HCT116 (cell line): Measurements from ENCODE around the gene PIBF1.

Experiments
- ELF1 ChIP-seq: IDR thresholded peaks from 2 replicates; pipeline ENCODE4 v1.6.1; 2012; ENCODE audit warnings: low read depth, borderline replicate concordance
- EZH2 ChIP-seq: fragments of 200-600 bp; sonication (generic); IDR thresholded peaks from 2 replicates; pipeline ENCODE4 v1.6.1; 2017; ENCODE audit warnings: antibody characterized with exemption, mixed run types
- EZH2phosphoT487 ChIP-seq: fragments of 200-600 bp; IDR thresholded peaks from 2 replicates; pipeline ENCODE4 v1.6.1; 2018; ENCODE audit warnings: antibody characterized with exemption, borderline replicate concordance
- FOSL1 ChIP-seq: IDR thresholded peaks from 2 replicates; pipeline ENCODE4 v1.6.1; 2012; ENCODE audit warnings: low read depth
- POLR2A ChIP-seq: IDR thresholded peaks from 2 replicates; pipeline ENCODE4 v1.7.0; 2011; ENCODE audit warnings: borderline replicate concordance; ENCODE audit not compliant: insufficient read depth, insufficient read length; ENCODE audit errors: extremely low read depth
- POLR2AphosphoS5 ChIP-seq: IDR thresholded peaks from 2 replicates; pipeline ENCODE4 v1.6.1; 2011; ENCODE audit warnings: mild to moderate bottlenecking, low read depth, low read length, moderate library complexity
- RAD21 ChIP-seq: IDR thresholded peaks from 2 replicates; pipeline ENCODE4 v1.6.1; 2012; ENCODE audit warnings: low read depth, mild to moderate bottlenecking
- SP1 ChIP-seq: IDR thresholded peaks from 2 replicates; pipeline ENCODE4 v1.6.1; 2012; ENCODE audit warnings: low read depth
- YY1 ChIP-seq: IDR thresholded peaks from 2 replicates; pipeline ENCODE4 v1.6.1; 2011; ENCODE audit warnings: low read length, low read depth, moderate library complexity, mild to moderate bottlenecking; ENCODE audit not compliant: insufficient replicate concordance; ENCODE audit errors: extremely low read depth
- ZNF274 ChIP-seq: fragments of 200-500 bp; sonication (Bioruptor generic); IDR thresholded peaks from 2 replicates; pipeline ENCODE4 v1.6.1; 2014; ENCODE audit warnings: mild to moderate bottlenecking, low read depth, low read length, inconsistent platforms
- TF ChIP-seq, protein P1 (sequence below): IDR thresholded peaks from 2 replicates; pipeline ENCODE4 v1.6.1; 2012; ENCODE audit warnings: low read depth
- TF ChIP-seq, protein P2 (sequence below), 3 experiments: fragments of 200-600 bp in 1 of 3; sonication (generic) in 1 of 3; IDR thresholded peaks in 2 of 3; conservative IDR thresholded peaks in 1 of 3; 2 replicates each; pipeline ENCODE4 v1.5.1; 2012 to 2017; ENCODE audit warnings: low read depth in 2 of 3, low read length in 2 of 3, antibody characterized with exemption in 1 of 3, borderline replicate concordance in 1 of 3, control low read depth in 1 of 3, mild to moderate bottlenecking in 1 of 3, mixed read lengths in 1 of 3, mixed run types in 1 of 3, moderate library complexity in 1 of 3; ENCODE audit not compliant: insufficient read depth in 1 of 3
- TF ChIP-seq, protein P3 (sequence below): IDR thresholded peaks from 2 replicates; pipeline ENCODE4 v1.6.1; 2011; ENCODE audit warnings: mild to moderate bottlenecking, low read length, moderate library complexity; ENCODE audit not compliant: insufficient replicate concordance; ENCODE audit errors: extremely low read depth

DNA sequence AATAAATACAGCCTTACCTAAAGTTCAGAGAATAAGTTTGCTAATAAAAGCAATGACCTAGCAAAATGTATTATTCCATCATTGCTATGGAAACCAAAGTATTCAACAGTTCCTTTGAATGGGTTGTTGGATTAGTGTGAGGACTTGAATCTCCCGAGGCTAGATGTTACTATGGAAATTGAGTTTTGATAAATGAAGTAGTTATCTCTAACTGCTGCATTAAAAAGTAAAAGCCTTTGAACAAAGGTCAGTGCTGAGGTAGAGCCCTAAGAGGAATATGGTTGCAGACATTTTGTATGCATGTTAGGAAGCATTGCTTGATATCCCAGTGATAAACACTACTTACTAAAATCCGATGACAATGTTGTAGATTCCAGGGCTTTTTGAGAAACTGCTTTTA lies 283.1 kb downstream of the PIBF1 start:
- TF ChIP-seq, protein P1, sequence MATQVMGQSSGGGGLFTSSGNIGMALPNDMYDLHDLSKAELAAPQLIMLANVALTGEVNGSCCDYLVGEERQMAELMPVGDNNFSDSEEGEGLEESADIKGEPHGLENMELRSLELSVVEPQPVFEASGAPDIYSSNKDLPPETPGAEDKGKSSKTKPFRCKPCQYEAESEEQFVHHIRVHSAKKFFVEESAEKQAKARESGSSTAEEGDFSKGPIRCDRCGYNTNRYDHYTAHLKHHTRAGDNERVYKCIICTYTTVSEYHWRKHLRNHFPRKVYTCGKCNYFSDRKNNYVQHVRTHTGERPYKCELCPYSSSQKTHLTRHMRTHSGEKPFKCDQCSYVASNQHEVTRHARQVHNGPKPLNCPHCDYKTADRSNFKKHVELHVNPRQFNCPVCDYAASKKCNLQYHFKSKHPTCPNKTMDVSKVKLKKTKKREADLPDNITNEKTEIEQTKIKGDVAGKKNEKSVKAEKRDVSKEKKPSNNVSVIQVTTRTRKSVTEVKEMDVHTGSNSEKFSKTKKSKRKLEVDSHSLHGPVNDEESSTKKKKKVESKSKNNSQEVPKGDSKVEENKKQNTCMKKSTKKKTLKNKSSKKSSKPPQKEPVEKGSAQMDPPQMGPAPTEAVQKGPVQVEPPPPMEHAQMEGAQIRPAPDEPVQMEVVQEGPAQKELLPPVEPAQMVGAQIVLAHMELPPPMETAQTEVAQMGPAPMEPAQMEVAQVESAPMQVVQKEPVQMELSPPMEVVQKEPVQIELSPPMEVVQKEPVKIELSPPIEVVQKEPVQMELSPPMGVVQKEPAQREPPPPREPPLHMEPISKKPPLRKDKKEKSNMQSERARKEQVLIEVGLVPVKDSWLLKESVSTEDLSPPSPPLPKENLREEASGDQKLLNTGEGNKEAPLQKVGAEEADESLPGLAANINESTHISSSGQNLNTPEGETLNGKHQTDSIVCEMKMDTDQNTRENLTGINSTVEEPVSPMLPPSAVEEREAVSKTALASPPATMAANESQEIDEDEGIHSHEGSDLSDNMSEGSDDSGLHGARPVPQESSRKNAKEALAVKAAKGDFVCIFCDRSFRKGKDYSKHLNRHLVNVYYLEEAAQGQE, result no peak
- no peak for TF ChIP-seq POLR2A
- TF ChIP-seq YY1, result no peak
- TF ChIP-seq FOSL1, result no peak
- TF ChIP-seq EZH2phosphoT487, result no peak
- TF ChIP-seq, protein P2, sequence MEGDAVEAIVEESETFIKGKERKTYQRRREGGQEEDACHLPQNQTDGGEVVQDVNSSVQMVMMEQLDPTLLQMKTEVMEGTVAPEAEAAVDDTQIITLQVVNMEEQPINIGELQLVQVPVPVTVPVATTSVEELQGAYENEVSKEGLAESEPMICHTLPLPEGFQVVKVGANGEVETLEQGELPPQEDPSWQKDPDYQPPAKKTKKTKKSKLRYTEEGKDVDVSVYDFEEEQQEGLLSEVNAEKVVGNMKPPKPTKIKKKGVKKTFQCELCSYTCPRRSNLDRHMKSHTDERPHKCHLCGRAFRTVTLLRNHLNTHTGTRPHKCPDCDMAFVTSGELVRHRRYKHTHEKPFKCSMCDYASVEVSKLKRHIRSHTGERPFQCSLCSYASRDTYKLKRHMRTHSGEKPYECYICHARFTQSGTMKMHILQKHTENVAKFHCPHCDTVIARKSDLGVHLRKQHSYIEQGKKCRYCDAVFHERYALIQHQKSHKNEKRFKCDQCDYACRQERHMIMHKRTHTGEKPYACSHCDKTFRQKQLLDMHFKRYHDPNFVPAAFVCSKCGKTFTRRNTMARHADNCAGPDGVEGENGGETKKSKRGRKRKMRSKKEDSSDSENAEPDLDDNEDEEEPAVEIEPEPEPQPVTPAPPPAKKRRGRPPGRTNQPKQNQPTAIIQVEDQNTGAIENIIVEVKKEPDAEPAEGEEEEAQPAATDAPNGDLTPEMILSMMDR (IDR thresholded peaks at IDR 0.05 in 2 of 3, conservative IDR thresholded peaks at IDR 0.05 in 1 of 3; ENCODE audit: borderline replicate concordance in 1 of 3, insufficient read depth in 1 of 3, low read depth in 2 of 3, low read length in 2 of 3), result no peak
- no peak for TF ChIP-seq POLR2AphosphoS5
- TF ChIP-seq EZH2, result no peak
- no peak for TF ChIP-seq RAD21
- TF ChIP-seq, protein P3, sequence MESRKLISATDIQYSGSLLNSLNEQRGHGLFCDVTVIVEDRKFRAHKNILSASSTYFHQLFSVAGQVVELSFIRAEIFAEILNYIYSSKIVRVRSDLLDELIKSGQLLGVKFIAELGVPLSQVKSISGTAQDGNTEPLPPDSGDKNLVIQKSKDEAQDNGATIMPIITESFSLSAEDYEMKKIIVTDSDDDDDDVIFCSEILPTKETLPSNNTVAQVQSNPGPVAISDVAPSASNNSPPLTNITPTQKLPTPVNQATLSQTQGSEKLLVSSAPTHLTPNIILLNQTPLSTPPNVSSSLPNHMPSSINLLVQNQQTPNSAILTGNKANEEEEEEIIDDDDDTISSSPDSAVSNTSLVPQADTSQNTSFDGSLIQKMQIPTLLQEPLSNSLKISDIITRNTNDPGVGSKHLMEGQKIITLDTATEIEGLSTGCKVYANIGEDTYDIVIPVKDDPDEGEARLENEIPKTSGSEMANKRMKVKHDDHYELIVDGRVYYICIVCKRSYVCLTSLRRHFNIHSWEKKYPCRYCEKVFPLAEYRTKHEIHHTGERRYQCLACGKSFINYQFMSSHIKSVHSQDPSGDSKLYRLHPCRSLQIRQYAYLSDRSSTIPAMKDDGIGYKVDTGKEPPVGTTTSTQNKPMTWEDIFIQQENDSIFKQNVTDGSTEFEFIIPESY, result no peak
- no peak for TF ChIP-seq ZNF274
- no peak for TF ChIP-seq ELF1
- no peak for TF ChIP-seq SP1
